HL-60 (cell line): ENCODE results near the gene IQCE.

Experiments used
- GABPA ChIP-seq: IDR thresholded peaks from 2 replicates; pipeline ENCODE4 v1.6.1; 2012; ENCODE audit warnings: low read depth
- POLR2AphosphoS5 ChIP-seq: IDR thresholded peaks from 2 replicates; pipeline ENCODE4 v1.6.1; 2012; ENCODE audit warnings: low read depth
- SPI1 ChIP-seq: IDR thresholded peaks from 2 replicates; pipeline ENCODE4 v1.6.1; 2012; ENCODE audit warnings: low read depth, mild to moderate bottlenecking, borderline replicate concordance
- TF ChIP-seq, protein P1 (sequence below): IDR thresholded peaks from 2 replicates; pipeline ENCODE4 v1.6.1; 2012; ENCODE audit warnings: low read depth; ENCODE audit not compliant: insufficient replicate concordance
- TF ChIP-seq, protein P2 (sequence below): IDR thresholded peaks from one replicate; pipeline ENCODE4 v1.5.1; 2011; ENCODE audit warnings: low read length, control low read depth, inconsistent platforms; ENCODE audit not compliant: insufficient read depth

DNA sequence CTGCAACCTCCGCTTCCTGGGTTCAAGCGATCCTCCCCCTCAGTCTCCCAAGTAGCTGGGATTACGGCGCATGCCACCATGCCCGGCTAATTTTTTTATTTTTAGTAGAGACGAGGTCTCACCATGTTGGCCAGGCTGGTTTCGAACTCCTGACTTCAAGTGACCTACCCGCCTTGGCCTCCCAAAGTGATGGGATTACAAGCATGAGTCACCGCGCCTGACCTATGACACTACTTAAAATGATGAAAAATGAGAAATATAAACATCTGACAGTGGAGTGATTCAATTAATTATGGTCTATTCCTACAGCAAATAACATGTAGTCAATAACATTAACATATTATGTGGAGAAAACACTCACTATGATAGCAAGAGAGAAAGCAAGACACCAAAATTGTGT, 5.7 kb upstream of the IQCE start:
- TF ChIP-seq, protein P1, sequence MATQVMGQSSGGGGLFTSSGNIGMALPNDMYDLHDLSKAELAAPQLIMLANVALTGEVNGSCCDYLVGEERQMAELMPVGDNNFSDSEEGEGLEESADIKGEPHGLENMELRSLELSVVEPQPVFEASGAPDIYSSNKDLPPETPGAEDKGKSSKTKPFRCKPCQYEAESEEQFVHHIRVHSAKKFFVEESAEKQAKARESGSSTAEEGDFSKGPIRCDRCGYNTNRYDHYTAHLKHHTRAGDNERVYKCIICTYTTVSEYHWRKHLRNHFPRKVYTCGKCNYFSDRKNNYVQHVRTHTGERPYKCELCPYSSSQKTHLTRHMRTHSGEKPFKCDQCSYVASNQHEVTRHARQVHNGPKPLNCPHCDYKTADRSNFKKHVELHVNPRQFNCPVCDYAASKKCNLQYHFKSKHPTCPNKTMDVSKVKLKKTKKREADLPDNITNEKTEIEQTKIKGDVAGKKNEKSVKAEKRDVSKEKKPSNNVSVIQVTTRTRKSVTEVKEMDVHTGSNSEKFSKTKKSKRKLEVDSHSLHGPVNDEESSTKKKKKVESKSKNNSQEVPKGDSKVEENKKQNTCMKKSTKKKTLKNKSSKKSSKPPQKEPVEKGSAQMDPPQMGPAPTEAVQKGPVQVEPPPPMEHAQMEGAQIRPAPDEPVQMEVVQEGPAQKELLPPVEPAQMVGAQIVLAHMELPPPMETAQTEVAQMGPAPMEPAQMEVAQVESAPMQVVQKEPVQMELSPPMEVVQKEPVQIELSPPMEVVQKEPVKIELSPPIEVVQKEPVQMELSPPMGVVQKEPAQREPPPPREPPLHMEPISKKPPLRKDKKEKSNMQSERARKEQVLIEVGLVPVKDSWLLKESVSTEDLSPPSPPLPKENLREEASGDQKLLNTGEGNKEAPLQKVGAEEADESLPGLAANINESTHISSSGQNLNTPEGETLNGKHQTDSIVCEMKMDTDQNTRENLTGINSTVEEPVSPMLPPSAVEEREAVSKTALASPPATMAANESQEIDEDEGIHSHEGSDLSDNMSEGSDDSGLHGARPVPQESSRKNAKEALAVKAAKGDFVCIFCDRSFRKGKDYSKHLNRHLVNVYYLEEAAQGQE: no peak
- TF ChIP-seq, protein P2, sequence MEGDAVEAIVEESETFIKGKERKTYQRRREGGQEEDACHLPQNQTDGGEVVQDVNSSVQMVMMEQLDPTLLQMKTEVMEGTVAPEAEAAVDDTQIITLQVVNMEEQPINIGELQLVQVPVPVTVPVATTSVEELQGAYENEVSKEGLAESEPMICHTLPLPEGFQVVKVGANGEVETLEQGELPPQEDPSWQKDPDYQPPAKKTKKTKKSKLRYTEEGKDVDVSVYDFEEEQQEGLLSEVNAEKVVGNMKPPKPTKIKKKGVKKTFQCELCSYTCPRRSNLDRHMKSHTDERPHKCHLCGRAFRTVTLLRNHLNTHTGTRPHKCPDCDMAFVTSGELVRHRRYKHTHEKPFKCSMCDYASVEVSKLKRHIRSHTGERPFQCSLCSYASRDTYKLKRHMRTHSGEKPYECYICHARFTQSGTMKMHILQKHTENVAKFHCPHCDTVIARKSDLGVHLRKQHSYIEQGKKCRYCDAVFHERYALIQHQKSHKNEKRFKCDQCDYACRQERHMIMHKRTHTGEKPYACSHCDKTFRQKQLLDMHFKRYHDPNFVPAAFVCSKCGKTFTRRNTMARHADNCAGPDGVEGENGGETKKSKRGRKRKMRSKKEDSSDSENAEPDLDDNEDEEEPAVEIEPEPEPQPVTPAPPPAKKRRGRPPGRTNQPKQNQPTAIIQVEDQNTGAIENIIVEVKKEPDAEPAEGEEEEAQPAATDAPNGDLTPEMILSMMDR: no peak
- TF ChIP-seq POLR2AphosphoS5 (no peak), SPI1 (no peak), GABPA (no peak)
